Muscle of leg (tissue), 11 donors: ENCODE data around the gene AKNAD1. TPM values are rescaled to one million over a fixed set of nuclear protein-coding genes. Genes with fewer than 3 reads are reported as not detected.

ENCODE experiments used
- DNase-seq: peaks from one replicate; pipeline ENCODE4 v3.0.0; 2013
- H3K27ac ChIP-seq: one replicate; pipeline ENCODE4 v1.5.1; 2013; ENCODE audit warnings: mild to moderate bottlenecking, low read length, control low read depth
- H3K27me3 ChIP-seq: one replicate; pipeline ENCODE4 v1.6.1; 2013; ENCODE audit warnings: low read length; ENCODE audit not compliant: control insufficient read depth, insufficient read depth
- H3K36me3 ChIP-seq: one replicate; pipeline ENCODE4 v1.6.1; 2013; ENCODE audit warnings: low read length; ENCODE audit not compliant: control insufficient read depth, insufficient read depth
- H3K4me1 ChIP-seq: one replicate; pipeline ENCODE4 v1.6.1; 2013; ENCODE audit warnings: low read length; ENCODE audit not compliant: control insufficient read depth, insufficient read depth
- H3K4me3 ChIP-seq: one replicate; pipeline ENCODE4 v1.5.1; 2013; ENCODE audit warnings: low read length, control low read depth
- H3K9me3 ChIP-seq: replicated peaks from 2 replicates; pipeline ENCODE4 v1.6.1; 2013; ENCODE audit warnings: low read depth, low read length; ENCODE audit not compliant: control insufficient read depth
- WGBS: methylation state at CpG from one replicate; pipeline ENCODE4 v1.1.5; 2013; ENCODE audit warnings: missing lambda C conversion rate; ENCODE audit not compliant: insufficient coverage; 5-methylcytosine and 5-hydroxymethylcytosine counted together
- polyA plus RNA-seq, 8 donors: library from polyadenylated mRNA; unstranded; fragments of 120-200 nt; gene quantifications; one replicate each; pipeline versions ENCODE4 v1.2.1 to v1.2.3, GENCODE V29; 2013; ENCODE audit warnings: inconsistent platforms in 1 of 8, low replicate concordance in 1 of 8; ENCODE audit not compliant: insufficient read length in 8 of 8, insufficient read depth in 1 of 8
- total RNA-seq: library from RNA; stranded (reverse); fragments of 120-200 nt; gene quantifications from one replicate; pipeline ENCODE4 v1.2.4, GENCODE V29; 2013

AKNAD1 gene
- total and polyA plus RNA-seq, 9 donors = 1.0 to 2.5 (median 2.0) TPM

- no peaks in the 10 kb centered on the region for H3K9me3 ChIP-seq
- no peaks in the 10 kb centered on the region for H3K27me3 ChIP-seq
- no CpG with 5 or more reads among the region's 2 CpGs for WGBS
- peaks cover 6% of the 10 kb centered on the region for H3K36me3 ChIP-seq
- H3K4me1 ChIP-seq = no peaks in the 10 kb centered on the region
- H3K4me3 ChIP-seq = no peak overlapping the region
- no peak for DNase-seq
- no peak overlapping the region for H3K27ac ChIP-seq
Observed at GRCh38 chr1:108886292-108886691, 29.4 kb upstream of the AKNAD1 start.

DNA sequence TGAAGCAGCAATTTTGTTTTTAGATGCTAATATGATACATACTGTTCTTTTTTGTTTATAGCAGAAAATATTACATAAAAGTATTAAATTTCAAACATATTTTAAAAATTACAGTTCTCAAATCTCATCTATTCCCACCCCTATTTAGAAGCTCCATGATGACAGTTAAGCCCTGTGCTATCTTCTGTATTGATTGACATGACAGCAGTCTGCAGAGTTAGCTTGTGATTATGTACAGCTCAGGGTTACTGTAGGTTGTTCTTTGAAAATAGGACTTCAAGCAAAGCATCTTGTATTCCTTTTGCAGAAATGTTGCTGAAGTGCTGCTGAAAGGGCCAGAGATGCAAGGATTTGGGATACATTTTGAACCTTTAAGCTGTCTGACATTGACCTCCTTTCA is 28.1 kb upstream of the AKNAD1 start:
- Histone ChIP-seq H3K36me3 (peaks cover 6% of the 10 kb centered on the region), H3K4me3 (no peak overlapping the region), H3K4me1 (no peaks in the 10 kb centered on the region), H3K27me3 (no peaks in the 10 kb centered on the region), H3K9me3 (no peaks in the 10 kb centered on the region), H3K27ac (no peak overlapping the region)
- peak; percentile 29 for DNase-seq

GRCh38 chr1:108882837-108883236 is 25.9 kb upstream of the AKNAD1 start:
- no peak for DNase-seq
- H3K27me3 ChIP-seq = no peaks in the 10 kb centered on the region
- H3K36me3 ChIP-seq = peaks cover 6% of the 10 kb centered on the region
- no peak overlapping the region for H3K4me3 ChIP-seq
- H3K4me1 ChIP-seq = peaks cover 2% of the 10 kb centered on the region
- no peak overlapping the region for H3K27ac ChIP-seq
- no peaks in the 10 kb centered on the region for H3K9me3 ChIP-seq
- WGBS = no CpG with 5 or more reads among the region's 2 CpGs

DNA sequence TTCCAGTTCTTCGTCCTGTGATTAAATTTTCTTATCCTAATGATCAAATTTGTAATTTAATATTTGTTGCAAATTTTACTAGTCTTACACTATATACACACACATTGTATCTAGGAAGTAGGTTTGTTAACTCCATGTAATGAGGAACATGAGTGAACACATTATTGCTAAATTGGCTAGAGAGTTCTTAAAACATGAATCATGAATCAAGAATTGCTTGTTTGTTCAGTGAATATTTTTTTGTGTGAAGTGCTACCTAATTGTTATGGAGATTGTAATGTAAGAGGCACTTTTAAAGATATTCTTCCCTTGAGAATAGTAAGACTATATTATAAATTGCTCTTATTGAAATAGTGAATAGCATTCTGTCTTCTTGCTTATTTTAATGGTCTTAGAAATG is 24.5 kb upstream of the AKNAD1 start:
- DNase-seq = no peak
- no CpG with 5 or more reads among the region's 1 CpG for WGBS
- Histone ChIP-seq H3K4me3 (no peak overlapping the region), H3K27me3 (no peaks in the 10 kb centered on the region), H3K4me1 (peaks cover 2% of the 10 kb centered on the region), H3K9me3 (no peaks in the 10 kb centered on the region), H3K36me3 (peaks cover 4% of the 10 kb centered on the region), H3K27ac (no peak overlapping the region)

- peaks cover 6% of the 10 kb centered on the region for H3K4me1 ChIP-seq
- H3K4me3 ChIP-seq = no peak overlapping the region
- no peak for DNase-seq
- H3K27ac ChIP-seq = no peak overlapping the region
- no peaks in the 10 kb centered on the region for H3K9me3 ChIP-seq
- H3K27me3 ChIP-seq = no peaks in the 10 kb centered on the region
- H3K36me3 ChIP-seq = peaks cover 2% of the 10 kb centered on the region
- 74% methylated on average over 2 of the region's 3 CpGs for WGBS
Observed at GRCh38 chr1:108880850-108881249, 24.0 kb upstream of the AKNAD1 start.

- 60% methylated on average over 1 of the region's 3 CpGs for WGBS
Observed at GRCh38 chr1:108878678-108879077, 21.8 kb upstream of the AKNAD1 start.

DNA sequence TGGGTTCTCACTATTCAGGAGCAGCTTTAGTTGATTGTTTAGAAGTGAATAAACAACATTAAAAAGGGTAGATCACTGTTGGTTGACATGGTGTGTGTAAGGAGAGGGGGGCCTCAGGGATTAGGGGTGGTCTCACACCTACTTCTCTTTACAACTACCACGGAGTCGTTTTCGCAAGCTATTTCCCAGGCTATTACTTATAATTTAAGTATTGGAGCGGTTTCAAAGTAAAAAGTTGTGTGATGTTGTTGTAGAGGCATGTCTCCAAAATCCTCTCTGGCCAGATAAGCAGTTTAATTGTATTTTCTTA is 21.2 kb upstream of the AKNAD1 start:
- Histone ChIP-seq H3K9me3 (no peaks in the 10 kb centered on the region), H3K36me3 (peaks cover 2% of the 10 kb centered on the region), H3K27ac (peak overlapping the region; percentile 81), H3K4me1 (peaks cover 6% of the 10 kb centered on the region), H3K27me3 (no peaks in the 10 kb centered on the region), H3K4me3 (peak overlapping the region; percentile 96)
- WGBS = no CpG with 5 or more reads among the region's 4 CpGs
- DNase-seq = no peak

More at GRCh38 chr1:108878678-108879077, 21.8 kb upstream of the AKNAD1 start:
- peak overlapping the region; percentile 57 for H3K27ac ChIP-seq
- no peaks in the 10 kb centered on the region for H3K27me3 ChIP-seq
- peak overlapping the region; percentile 96 for H3K4me3 ChIP-seq
- H3K36me3 ChIP-seq = peaks cover 2% of the 10 kb centered on the region
- DNase-seq = peak; percentile 60
- peaks cover 6% of the 10 kb centered on the region for H3K4me1 ChIP-seq
- H3K9me3 ChIP-seq = no peaks in the 10 kb centered on the region

DNA sequence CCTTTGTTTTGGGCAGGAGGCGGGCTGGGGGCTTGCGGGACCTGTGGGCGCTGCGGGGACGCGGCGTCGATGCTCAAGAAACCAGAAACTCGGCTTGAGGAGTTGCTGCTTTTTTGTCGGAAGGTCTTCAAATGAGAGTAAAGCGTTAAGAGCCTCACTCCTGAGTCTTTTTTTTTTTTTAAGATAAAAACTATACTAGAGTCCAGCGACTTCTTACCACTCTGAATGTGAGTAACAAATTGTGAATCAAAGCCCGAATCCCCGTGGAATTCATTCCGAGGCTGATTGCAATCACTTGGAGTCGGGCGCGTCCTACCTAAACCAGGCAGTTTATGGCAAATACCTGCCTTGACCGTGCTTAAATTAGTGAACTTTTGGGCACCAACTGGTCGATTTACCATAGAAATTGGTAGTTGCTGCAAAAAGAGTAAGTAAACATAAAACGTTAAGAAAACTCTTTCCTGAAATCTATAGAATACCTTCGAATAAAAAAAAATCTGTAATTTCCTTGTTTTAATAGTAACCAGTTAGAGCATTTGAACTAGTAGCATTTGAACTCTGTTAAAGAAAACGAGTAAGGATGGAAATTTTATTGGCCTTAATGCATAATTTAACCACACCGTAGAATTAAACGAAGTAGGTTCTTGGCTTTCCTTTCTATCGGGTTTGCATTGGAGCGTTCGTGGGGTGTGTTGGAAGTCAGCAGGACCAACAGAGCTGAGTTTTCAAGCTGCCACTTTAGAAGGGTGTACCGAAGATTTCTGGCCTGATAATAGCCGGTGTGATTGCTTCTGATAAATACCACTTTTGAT is 20.7 kb upstream of the AKNAD1 start:
- H3K4me3 ChIP-seq = peak overlapping the region; percentile 96
- peak; percentile 63 for DNase-seq
- H3K27ac ChIP-seq = peak overlapping the region; percentile 81
- no peaks in the 10 kb centered on the region for H3K27me3 ChIP-seq
- H3K9me3 ChIP-seq = no peaks in the 10 kb centered on the region
- WGBS = 0% methylated on average over 12 of the region's 30 CpGs
- peaks cover 6% of the 10 kb centered on the region for H3K4me1 ChIP-seq
- no peaks in the 10 kb centered on the region for H3K36me3 ChIP-seq

- H3K36me3 ChIP-seq = no peaks in the 10 kb centered on the region
- H3K4me3 ChIP-seq = no peak overlapping the region
- WGBS = 54% methylated on average over 2 of the region's 5 CpGs
- no peak for DNase-seq
- no peaks in the 10 kb centered on the region for H3K27me3 ChIP-seq
- peaks cover 3% of the 10 kb centered on the region for H3K4me1 ChIP-seq
- no peak overlapping the region for H3K27ac ChIP-seq
- no peaks in the 10 kb centered on the region for H3K9me3 ChIP-seq
Observed at GRCh38 chr1:108871050-108871724, 14.3 kb upstream of the AKNAD1 start.

DNA sequence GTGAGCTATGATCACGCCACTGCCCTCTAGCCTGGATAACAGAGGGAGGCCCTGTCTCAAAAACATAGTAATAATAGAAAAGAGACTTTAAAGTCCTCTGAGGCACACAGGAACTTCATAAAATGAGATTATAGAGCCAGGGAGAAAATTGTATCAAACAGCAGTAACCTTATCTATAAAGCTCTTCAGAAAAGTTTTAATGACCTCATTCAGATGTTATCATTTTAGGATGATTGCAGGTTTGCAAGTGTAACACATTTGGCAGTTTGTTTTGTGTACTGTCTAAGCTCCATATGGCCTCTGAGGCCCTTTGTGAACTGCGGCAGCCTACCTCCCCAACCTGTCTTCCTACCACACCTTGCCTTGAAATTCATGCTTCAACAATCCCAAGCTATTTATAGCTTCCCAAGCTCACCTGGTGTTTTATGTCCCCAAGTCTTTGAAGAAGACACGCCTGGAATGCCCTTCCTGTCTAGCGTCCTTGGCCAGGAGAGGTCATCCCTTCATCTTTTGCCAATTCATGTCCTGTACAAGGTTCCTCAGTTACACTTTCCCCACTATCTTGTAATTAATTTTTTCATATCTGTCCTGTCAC is 8.5 kb upstream of the AKNAD1 start:
- DNase-seq = no peak
- no peak overlapping the region for H3K4me3 ChIP-seq
- H3K4me1 ChIP-seq = no peaks in the 10 kb centered on the region
- no peaks in the 10 kb centered on the region for H3K9me3 ChIP-seq
- no peaks in the 10 kb centered on the region for H3K27me3 ChIP-seq
- H3K27ac ChIP-seq = no peak overlapping the region
- WGBS = 76% methylated on average over 3 of the region's 4 CpGs
- no peaks in the 10 kb centered on the region for H3K36me3 ChIP-seq
